Suppressor macrophage treated with lipopolysaccharide for 1 hour (primary cell): ENCODE results near the gene RIMS3.
A peak's percentile ranks its signal among the peaks of the same experiment; 100 is the strongest.

Source experiments
- DNase-seq, 3 donors: peaks; one replicate each; pipeline ENCODE4 v3.0.0-alpha.2; 2020 to 2022

The RIMS3 gene

DNA sequence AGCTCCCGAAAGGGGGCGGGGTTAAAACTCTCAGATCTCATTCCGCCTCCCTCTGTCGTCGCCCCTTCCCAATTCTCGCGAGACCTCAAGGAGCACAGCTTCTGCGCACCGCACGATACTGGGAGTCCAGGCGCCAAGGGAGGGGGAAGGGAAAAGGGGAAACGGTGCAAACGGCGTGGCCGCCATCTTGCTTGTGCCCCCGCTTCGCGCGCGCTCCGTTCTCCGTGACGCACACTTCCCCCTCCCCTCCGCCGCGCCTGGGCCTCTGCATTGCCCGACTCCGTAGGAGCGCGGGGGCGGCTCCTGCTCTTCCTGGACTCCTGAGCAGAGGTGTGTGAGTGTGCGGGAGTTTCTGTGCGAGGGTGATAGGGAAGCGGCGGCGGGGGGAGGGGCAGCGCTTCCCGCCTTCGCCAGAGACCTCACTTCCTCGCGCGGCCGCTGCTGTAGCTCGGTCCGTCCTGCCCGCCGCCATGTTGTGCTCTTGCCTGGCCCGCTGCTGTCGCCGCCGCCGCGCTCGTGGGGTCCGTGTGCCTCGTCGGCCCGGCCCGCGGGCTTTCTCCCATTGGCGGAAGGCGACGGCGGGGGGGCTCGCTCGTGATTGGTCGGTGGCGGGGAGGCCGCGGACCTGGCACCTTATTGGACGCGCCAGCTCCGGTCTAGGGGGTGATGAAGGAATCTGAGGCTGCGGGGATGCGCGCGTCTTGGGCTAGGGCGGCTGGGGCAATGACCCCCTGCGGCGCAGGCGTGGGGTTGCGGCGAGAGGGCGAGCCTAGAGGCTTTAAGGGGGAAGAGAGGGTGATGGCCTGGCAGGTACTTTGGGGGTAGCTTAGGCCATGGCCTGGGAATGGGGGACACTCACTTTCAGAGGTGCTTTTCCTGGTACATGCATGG lies 26.3 kb upstream of the RIMS3 start, which contains the start of gene NFYC:
Gene NFYC (plus strand): TSS at position 167 of the 891 bp plus-strand sequence. CDS start 47,140 bp downstream, outside the sequence.
- DNase-seq, result peak; percentile 99 to 100 (median 100)

DNA sequence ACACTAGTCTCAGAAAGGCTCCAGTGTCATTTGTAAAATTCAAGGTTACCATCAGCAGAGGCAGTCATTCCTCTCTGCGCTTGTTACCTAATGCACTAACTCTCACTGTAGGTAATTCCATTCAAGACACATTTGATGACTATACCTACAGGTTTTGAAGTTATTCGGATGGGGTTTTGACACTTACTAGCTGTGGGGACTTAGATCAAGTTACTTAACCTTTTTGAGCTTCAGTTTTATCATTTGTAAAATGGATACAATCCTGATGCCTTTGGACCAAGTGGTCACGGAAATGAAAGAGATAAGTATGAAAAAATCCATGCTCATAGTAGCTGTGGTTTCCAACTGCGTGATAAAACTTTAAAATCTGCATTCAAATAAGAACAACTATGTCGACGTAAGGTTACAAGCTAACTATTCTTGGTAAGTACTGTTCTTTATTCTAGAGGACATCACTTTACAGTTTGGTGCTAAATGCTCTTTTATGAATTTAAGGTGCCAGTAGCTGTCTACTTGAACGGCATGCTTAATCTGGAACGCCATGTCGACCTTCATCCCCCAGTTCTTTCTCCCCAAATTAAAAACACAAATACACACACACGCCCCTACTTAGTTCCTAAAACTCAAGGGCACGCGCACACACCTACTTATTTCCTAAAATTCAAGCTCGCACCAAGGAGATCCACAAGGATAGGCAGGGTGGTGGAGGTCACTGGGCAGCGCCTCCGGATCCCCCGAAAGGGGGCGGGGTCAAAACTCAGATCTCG lies 25.5 kb upstream of the RIMS3 start:
- DNase-seq, result no peak

DNA sequence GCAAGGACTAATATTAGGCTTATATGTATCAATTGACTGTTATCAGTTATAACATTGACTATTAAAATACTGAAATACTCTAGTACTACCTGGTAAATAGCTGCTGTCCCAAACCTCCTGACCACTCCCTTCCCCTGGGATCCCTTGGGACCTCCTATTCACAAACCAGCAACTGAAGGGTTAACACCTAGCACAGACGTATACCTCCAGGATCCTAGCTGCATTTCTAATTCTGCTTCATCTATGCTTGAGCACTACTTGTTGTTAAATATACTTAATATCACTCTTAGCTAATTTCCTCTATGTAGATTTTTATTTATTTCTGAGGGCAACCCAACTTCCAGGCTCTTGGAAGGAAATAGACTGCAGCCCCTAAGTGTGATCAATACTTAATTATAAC lies 24.3 kb upstream of the RIMS3 start:
- DNase-seq, result no peak

DNA sequence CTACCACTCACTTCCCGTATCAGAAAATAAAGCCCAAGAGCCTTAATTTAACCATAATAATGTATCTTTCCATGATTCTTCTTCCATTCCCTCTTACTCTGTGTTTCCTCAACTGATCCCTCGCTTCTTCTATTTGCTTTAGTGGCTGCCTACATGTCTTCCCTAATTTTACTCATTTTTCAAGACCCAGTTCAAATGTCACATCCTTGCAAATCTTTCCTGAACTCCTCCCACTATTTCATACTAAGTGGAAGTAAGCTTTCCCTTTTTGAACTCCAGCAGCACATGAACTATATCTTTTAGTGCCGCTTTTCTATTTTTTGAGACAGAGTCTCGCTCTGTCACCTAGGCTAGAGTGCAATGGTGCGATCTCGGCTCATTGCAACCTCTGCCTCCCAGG lies 22.2 kb upstream of the RIMS3 start:
- peak in 2 of 3 donors; percentile 36 to 41 for DNase-seq

DNA sequence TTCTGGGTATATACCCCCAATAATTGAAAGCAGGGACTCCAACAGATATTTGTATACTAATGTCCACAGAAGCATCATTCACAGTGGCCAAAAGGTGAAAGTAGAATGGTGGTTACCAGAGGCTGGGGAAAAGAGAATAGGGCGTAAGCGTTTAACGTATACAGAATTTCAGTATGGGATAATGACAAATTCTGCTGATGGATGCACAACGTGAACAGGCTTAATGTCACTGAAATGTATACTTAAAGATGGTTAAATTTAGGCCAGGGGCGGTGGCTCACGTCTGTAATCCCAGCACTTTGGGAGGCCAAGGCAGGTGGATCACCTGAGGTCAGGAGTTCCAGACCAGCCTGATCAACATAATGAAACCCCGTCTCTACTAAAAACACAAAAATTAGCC lies 21.6 kb upstream of the RIMS3 start:
- DNase-seq, result no peak

DNA sequence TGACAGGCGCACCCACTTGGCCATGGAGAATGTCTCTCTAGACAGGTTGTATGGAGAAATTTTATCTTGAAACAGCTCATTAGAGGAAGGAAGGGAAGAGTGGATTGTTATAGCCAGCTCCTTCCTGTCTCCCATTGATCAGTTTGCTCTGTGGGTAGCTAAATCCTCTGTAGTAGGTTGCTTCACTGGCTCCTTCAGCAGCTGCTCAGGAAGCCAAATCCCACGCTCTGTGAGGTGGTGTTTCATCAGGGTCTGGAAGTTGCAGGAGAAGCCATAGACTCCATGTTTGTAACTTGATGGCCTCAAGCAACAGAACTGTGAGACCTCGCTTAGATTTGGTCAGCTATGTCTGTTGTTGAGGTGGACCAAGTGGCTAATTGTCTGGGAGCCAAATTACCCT lies 19.2 kb upstream of the RIMS3 start:
- DNase-seq, result peak; percentile 48 to 53 (median 49)

DNA sequence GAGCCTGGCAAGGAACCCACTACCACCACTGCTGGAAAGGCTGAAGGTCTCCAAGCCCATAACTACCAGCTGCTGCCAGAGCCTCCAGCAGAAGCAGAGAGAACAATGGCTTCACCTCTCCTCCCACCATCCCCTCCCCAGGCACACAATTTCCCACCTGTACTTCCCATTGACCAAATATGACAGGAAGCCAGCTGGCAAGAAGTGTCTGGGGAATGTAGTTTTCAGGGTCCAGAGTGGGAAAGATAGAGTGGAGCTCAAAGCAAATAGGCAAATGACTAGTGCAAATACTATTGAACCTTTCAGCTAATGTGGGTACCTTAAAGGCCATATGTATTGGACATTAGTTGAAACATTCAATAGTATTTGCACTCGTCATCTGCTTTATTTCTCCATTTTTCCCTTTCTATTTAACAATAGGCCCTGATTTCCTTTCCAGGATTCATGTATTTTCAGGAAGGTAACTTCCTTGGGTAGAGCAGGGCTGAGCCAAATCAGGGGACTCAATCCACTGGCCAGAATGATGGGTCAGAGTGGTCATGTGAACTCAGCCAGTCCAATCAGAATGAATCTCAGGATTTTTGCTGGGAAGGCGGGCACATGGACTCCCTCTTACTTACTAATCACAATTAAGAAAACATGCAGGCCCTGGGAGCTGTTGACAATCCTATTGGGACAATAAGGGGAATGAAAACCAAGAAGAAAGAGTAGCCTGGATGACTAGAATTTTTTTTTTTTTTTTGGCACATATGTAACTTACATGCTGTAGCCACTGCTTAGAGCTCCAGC lies 13.9 kb upstream of the RIMS3 start:
- DNase-seq, result no peak

DNA sequence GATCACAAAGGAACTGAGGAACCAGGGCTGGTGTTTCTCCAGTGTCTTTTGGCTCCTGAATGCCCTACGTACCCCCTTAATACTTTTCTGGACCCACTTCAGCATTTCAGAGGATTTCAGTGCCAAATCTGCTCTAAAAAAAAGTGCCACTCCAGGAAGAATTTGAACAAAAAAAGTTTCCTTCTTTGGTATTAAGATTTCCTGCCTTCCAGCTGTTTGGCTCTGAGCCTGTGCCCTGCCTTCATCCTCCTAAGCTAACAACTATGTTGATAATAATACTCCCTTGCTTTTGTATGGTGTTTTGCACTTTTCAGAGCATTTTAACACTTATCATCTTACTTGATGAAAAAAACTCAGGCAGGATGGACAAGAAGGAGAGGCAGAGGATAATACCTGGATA lies 11.0 kb upstream of the RIMS3 start:
- DNase-seq, result no peak

DNA sequence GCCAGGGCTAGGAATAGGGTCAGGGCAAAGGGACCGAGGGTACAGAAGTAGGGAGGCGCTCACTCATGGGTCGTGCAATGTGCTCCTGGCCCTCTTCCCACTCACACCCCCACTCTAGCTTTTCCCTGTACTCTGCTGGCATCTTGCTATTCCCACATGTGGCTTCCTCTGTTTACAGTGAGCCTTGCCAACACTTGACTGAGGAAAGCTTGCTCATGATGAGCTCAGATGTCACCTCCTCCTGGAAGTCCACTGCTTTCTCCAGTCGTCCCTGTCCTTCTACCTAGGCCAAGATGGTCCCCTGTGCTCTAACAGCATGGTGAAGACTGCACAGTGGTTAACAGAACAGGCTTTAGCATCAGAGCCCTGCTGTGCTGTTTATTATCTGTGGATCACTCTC lies 8.0 kb upstream of the RIMS3 start:
- no peak for DNase-seq

DNA sequence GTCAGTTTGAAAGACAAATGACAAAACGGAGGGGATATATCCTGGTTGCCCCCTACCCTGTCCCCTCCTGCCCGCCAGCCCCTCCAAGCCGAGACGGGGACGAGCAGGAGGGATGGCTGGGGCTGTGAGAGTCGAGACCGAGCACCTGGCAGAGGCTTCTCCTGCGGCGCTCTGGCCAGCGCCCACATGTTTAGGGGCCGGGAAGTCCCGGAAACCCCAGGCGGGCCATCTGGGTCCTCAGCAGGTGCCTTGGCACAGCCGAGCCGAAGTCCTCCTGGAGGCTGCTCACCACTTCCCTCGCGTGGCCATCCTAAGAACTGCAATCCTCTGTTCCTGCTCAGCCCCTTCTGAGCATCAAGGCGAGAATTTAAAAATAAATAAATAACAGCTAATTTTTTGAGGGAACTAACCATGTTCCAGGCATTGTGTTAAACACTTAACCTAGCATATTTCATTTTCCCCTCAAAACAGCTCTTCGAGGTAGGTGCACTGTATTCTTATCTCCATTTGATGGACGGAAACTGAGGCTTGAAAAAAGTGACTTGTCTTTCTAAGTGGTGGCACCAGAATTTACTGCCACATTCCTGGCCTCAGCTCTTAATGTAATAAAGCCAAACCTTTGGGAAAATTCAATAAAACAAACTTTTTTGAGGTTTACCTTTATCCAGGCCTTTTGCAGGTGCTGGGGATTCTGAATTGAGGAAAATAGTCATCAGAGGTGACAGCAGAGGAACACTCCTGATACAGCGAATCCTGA lies 3.5 kb upstream of the RIMS3 start:
- peak; percentile 85 to 90 (median 88) for DNase-seq

DNA sequence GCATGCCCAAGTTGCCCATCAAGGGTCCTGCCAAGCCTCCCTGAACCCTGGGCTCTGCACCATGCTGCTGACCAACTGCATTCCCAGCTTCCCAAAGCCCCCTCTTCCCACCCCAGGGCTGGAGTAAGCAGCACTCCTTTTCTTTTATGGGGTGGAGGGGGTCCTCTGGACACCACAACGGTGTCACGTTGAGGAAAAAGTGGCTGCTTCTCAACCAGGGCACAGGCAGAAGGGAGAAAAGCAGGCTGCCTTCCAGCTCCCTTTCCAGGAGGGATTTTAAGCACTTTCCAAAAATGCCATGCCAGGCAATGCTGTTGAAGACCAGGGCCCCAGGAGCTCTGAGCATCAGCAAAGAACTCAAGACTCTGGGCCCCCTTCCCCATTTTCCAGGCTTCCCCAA lies 691 bp downstream of the RIMS3 start:
- DNase-seq, result no peak

DNA sequence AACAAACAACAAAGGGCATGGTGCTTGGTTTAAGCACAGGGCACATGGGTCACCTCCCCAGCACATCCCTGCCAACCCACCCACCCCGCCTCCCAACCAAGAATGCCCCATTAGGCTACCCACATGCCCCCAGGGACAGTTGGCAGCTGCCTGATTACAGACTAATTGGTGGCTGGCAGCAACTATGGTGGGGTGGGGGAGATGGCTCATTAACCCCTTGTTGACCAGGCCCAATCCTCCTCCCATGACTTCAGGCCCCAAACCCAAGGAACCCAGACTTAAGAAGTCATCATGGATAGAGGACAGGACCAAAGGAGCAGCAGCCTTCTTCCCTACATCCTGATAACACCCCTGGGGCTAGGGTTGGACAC lies 1.3 kb downstream of the RIMS3 start:
- no peak for DNase-seq

DNA sequence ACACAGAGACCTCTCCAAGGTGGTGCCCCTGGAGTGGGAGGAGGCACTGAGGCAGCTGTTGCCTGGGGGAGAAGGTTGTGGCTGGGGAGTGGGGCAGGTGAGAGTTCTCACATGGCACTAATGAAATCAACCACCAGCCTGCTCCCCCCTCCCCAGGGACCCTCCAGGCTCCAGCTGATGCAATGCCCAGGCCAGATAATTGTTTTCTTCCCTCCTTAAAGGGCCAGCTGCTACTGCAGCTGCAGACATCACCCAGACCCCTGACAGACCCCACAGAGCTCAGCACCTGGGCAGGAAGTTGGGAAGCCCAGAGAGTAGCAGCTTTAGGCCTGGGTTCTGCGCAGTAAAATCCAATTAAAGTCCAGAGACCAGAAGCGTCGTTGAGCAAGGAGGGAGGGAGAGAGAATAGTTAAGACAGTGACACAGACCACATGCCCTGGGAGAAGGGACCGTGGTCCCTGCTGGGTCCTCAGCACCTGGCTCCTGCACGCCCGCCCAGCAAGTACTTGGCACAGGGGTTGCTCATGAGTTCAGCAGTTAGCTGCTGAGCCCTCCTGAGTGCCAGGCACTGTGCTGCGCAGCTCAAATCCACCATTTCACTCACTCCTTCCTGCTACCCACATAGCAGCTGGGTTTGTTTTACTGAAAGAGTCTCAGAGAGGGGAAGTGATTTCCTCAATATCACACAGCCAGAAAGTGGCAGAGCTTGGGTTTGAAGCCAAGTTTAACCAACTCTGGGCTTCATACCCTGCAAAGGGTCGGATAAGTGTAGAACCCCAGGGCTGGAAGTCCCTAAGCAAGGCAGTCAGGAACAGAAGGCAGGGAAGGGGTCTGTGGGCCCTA lies 1.9 kb downstream of the RIMS3 start:
- no peak for DNase-seq

DNA sequence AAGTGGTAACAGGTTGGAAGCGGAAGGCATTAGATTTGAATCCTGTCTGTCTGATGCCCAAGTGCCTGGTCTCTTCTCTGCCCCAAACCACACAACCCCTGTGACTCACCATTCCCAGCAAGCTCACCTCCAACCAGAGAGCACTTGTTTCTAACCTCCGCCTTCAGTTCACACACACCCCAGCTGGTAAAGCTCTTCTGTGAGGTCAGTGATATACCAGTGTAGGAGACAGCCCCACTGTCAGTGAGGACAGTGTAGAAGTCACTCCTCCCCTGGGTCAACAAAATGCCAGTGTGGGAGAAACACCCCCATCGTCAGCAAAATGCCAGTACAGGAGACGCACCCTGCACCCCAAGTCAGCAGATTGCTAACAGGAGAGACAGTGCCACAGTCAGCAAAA lies 2.6 kb downstream of the RIMS3 start:
- DNase-seq, result peak in 2 of 3 donors; percentile 16 to 22

DNA sequence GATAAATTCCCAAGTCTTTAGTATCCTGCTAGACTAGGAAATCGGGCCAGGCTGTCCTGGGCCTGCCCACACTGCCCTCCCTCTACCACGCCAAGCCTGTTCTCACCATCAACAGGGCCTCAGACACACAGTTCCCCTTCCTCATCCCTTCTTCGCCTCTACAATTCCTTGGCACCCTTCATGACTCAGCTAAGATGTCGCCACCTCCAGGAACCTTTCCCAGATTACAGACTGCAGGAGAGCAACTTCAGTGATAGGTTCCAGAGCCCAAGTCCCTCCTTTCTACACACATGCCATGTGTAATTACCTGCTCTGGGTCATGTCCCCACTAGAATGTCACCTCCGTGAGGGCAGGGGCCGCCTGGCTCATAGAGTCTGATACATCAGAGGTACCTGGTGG lies 3.3 kb downstream of the RIMS3 start:
- peak in 2 of 3 donors; percentile 32 to 37 for DNase-seq

DNA sequence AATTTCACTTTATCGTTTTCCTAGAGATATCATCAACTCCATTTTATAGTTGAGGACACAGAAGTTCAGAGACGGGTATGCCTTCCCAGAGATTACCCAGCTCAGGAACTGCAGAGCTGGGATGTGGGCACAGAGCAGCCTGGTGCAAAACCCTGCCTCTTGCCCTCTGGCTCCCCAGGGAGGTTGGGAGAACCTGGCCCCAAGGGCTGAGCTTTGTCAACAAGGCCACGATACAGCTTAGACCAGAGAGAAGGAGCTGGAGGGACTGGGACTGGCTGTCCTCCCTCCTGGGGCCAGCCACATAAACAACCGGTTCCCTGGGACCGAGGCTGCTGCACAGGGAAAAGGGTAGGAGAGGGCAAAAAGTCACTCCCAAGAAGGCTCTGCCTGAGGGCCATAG lies 3.8 kb downstream of the RIMS3 start:
- DNase-seq, result no peak

DNA sequence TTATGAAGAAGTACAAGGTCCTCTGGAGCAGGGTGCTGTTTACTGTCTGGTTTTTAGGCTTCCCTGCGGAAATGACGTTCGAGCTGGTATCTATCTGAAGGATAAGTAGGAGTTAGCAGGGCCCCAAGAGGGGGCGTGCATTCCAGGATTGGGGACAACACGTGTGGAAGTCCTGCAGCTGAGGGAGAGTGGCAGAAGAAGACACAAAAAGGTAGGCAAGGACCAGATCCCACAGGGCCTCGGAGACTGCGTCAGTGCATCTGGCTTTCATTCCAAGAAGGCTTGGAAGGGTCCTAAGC lies 5.9 kb downstream of the RIMS3 start:
- DNase-seq, result no peak

DNA sequence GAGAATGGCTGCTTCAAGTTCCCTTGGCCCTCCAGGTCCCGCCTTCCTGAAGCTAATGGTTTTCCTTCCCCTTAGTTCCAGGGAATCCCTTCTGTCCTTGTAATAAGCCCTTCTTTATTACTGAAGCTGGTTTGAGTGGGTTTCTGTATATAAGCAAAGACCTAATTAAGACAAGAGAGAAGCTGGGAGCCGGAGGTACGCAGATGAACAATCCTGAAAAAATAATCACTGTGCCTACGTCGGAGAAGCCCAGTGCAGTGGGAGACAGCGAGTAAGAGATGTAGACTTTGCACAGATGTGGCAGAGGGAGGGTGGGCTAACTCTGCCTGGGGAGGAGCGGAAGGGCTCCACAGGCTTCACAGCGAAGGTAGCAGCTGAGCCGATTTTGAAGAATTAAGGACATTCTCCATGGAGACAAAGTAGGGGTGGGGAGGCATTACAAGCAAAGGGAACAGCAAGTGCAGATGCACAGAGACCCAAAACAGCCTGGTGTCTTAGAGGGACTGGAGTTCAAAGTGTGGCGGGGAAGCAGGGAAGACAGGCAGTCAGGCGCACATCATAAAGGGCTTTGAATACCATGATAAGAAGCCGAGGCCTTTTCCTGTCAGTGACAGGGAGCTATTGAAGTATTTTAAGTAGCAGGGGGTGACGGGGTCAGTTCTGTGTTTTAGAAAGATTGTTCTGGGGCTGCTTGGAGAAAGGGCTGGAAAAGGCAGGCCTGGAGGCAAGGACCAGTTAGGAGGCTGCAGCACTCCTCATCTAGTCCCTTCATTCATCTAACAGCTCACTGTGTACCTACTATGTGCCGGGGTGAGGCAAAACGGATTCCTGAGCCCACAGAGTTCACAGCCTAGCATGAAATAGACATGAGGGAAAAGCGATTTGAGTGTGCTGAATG lies 6.5 kb downstream of the RIMS3 start:
- no peak for DNase-seq

DNA sequence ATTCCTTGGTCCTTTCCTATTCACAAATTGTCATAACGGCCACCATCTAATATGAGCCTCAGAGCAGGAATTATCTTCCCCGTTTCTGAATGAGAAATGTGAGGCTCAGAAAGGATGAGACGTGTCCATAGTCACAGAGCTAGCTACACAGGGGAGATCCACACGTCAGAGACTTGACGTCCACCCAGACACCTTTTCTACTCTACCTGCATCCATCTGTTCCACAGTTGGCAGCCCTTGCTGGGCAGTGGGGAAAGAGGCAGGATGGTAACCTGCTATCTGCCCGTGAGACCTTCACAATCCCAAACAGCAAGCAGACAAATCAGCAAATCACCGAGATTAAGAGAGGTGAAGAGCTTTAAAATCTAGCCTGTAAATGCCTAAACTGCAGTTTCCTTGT lies 8.4 kb downstream of the RIMS3 start:
- DNase-seq, result no peak

DNA sequence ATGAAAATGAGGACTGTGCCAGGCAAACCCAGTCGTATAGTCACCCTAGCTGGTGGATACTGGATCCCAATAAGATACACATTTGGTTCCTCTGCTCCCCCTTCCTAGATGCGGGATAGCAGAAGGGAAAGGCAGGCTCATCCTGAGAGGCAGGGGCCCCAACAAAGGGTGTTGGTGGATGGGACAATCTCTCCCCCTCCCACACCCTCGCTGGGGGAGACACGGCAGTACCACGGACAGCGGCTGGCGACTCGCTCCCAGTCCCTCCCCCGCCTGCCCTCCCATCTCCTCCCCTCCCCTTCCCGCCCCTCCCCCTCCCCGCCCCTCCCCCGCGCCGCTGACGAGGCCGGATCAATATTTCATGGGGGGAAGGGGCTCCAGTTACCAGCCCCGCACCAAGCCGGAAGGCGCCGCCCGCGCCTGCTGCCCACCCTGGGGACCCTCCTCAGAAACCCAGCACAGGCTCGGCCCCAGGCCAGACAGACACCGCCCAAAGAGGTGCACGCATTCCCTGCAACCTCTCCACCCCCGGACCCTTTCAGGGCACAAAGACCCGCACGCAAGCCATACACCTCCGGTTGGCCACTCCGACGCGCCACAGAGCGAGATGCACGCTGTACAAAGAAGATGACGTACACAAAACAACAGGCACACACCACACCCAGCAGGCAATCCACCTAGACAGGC lies 11.5 kb downstream of the RIMS3 start:
- peak in 1 of 3 donors; percentile 33 for DNase-seq
